Muscle layer of duodenum (tissue), 2 donors: ENCODE measurements around the gene IGDCC3.

ENCODE experiments used
- H3K27ac ChIP-seq: one replicate; pipeline ENCODE4 v1.7.0; 2013; ENCODE audit warnings: mild to moderate bottlenecking, low read length
- H3K27me3 ChIP-seq: one replicate; pipeline ENCODE4 v1.7.0; 2013; ENCODE audit warnings: low read depth, mild to moderate bottlenecking, control low read depth, low read length
- H3K36me3 ChIP-seq, 2 donors: one replicate each; pipeline ENCODE4 v1.7.0; 2013; ENCODE audit warnings: low read length in 2 of 2, control low read depth in 1 of 2, mild to moderate bottlenecking in 1 of 2; ENCODE audit not compliant: insufficient read depth in 2 of 2, control insufficient read depth in 1 of 2
- H3K4me1 ChIP-seq, 2 donors: one replicate each; pipeline ENCODE4 v1.7.0; 2013; ENCODE audit warnings: low read length in 2 of 2, mild to moderate bottlenecking in 2 of 2, control low read depth in 1 of 2, moderate library complexity in 1 of 2; ENCODE audit not compliant: insufficient read depth in 2 of 2, control insufficient read depth in 1 of 2
- H3K4me3 ChIP-seq, 2 donors: one replicate each; pipeline ENCODE4 v1.7.0; 2013; ENCODE audit warnings: low read length in 2 of 2, low read depth in 1 of 2, mild to moderate bottlenecking in 1 of 2
- H3K9me3 ChIP-seq, 2 donors: one replicate each; pipeline ENCODE4 v1.7.0; 2013; ENCODE audit warnings: low read length in 2 of 2, control low read depth in 1 of 2, mild to moderate bottlenecking in 1 of 2; ENCODE audit not compliant: control insufficient read depth in 1 of 2
- donor health status: healthy.

The IGDCC3 gene

GRCh38 chr15:65337436-65338070, 40.2 kb downstream of the IGDCC3 start:
- Histone ChIP-seq H3K9me3 (no peaks in the 10 kb centered on the region), H3K36me3 (no peaks in the 10 kb centered on the region), H3K27me3 (no peaks in the 10 kb centered on the region), H3K4me3 (no peak overlapping the region), H3K27ac (no peak overlapping the region), H3K4me1 (no peaks in the 10 kb centered on the region)

GRCh38 chr15:65336493-65337435, 41.0 kb downstream of the IGDCC3 start:
- Histone ChIP-seq H3K4me3 (no peak overlapping the region), H3K36me3 (no peaks in the 10 kb centered on the region), H3K27me3 (no peaks in the 10 kb centered on the region), H3K4me1 (no peaks in the 10 kb centered on the region), H3K27ac (no peak overlapping the region), H3K9me3 (no peaks in the 10 kb centered on the region)

GRCh38 chr15:65335278-65336055, 42.3 kb downstream of the IGDCC3 start:
- H3K27me3 ChIP-seq: no peaks in the 10 kb centered on the region
- H3K36me3 ChIP-seq: no peaks in the 10 kb centered on the region
- no peak overlapping the region for H3K4me3 ChIP-seq
- no peaks in the 10 kb centered on the region for H3K9me3 ChIP-seq
- no peaks in the 10 kb centered on the region for H3K4me1 ChIP-seq
- H3K27ac ChIP-seq: no peak overlapping the region

- Histone ChIP-seq H3K27ac (no peak overlapping the region), H3K36me3 (no peaks in the 10 kb centered on the region), H3K4me1 (no peaks in the 10 kb centered on the region)
These were observed 43.1 kb downstream of the IGDCC3 start for GRCh38 chr15:65334586-65335231.

GRCh38 chr15:65333856-65334255, 43.9 kb downstream of the IGDCC3 start:
- no peaks in the 10 kb centered on the region for H3K27me3 ChIP-seq
- H3K27ac ChIP-seq: no peak overlapping the region
- H3K4me1 ChIP-seq: no peaks in the 10 kb centered on the region

More at GRCh38 chr15:65334586-65335231, 43.1 kb downstream of the IGDCC3 start:
- Histone ChIP-seq H3K27me3 (no peaks in the 10 kb centered on the region), H3K4me3 (no peak overlapping the region), H3K9me3 (no peaks in the 10 kb centered on the region)

GRCh38 chr15:65333148-65333820, 44.5 kb downstream of the IGDCC3 start:
- Histone ChIP-seq H3K27me3 (no peaks in the 10 kb centered on the region), H3K36me3 (no peaks in the 10 kb centered on the region), H3K9me3 (no peaks in the 10 kb centered on the region), H3K4me3 (no peak overlapping the region), H3K27ac (no peak overlapping the region), H3K4me1 (no peaks in the 10 kb centered on the region)

More at GRCh38 chr15:65333856-65334255, 43.9 kb downstream of the IGDCC3 start:
- Histone ChIP-seq H3K4me3 (no peak overlapping the region), H3K9me3 (no peaks in the 10 kb centered on the region), H3K36me3 (no peaks in the 10 kb centered on the region)

GRCh38 chr15:65332391-65333147, 45.2 kb downstream of the IGDCC3 start:
- Histone ChIP-seq H3K4me1 (no peaks in the 10 kb centered on the region), H3K9me3 (no peaks in the 10 kb centered on the region), H3K27ac (no peak overlapping the region), H3K27me3 (no peaks in the 10 kb centered on the region), H3K4me3 (no peak overlapping the region), H3K36me3 (no peaks in the 10 kb centered on the region)

- no peak overlapping the region for H3K27ac ChIP-seq
- H3K4me1 ChIP-seq: no peaks in the 10 kb centered on the region
- no peaks in the 10 kb centered on the region for H3K36me3 ChIP-seq
- no peaks in the 10 kb centered on the region for H3K27me3 ChIP-seq
- H3K4me3 ChIP-seq: no peak overlapping the region
- no peaks in the 10 kb centered on the region for H3K9me3 ChIP-seq
These were observed 46.0 kb downstream of the IGDCC3 start for GRCh38 chr15:65331811-65332210.

- peaks cover 0 to 5% of the 10 kb centered on the region in 2 donors for H3K4me1 ChIP-seq
- H3K27me3 ChIP-seq: no peaks in the 10 kb centered on the region
- H3K27ac ChIP-seq: no peak overlapping the region
- no peaks in the 10 kb centered on the region for H3K9me3 ChIP-seq
- no peaks in the 10 kb centered on the region for H3K36me3 ChIP-seq
- H3K4me3 ChIP-seq: no peak overlapping the region
These were observed 46.7 kb downstream of the IGDCC3 start for GRCh38 chr15:65330934-65331645.
